Stimulated activated CD8-positive, alpha-beta memory T cell treated with anti-CD3 and anti-CD28 coated beads, Interleukin-2, amount 100 ng/mL, for 1 hour (primary cell): ENCODE measurements around the gene UFSP2.

Source experiments
- DNase-seq, 2 donors: peaks; one replicate each; pipeline ENCODE4 v3.0.0-alpha.2; 2020; ENCODE audit warnings: low read depth in 2 of 2

The UFSP2 gene

GRCh38 chr4:185352741-185353140, 73.0 kb downstream of the UFSP2 start:
- no peak for DNase-seq

- no peak for DNase-seq
Measured at GRCh38 chr4:185352202-185352601, 73.6 kb downstream of the UFSP2 start.

- no peak for DNase-seq
Measured at GRCh38 chr4:185351691-185352090, 74.1 kb downstream of the UFSP2 start.
